Endodermal cell (in vitro differentiated cells): ENCODE measurements around the gene CDK13. TPM values are rescaled to one million over a fixed set of nuclear protein-coding genes. Genes with fewer than 3 reads are reported as not detected.
"Not testable (repeated sequence)": the region's sequence is repeated elsewhere in the genome, so short reads cannot be mapped to it uniquely, and the experiment has no call there.

Experiments
- DNase-seq: peaks from one replicate; pipeline ENCODE4 v3.0.0-alpha.2; 2017
- H3K27ac ChIP-seq: 2 replicates; pipeline ENCODE4 v1.5.1; 2013; ENCODE audit warnings: mild to moderate bottlenecking, low read depth, low read length, moderate library complexity
- H3K27me3 ChIP-seq: 2 replicates; pipeline ENCODE4 v1.6.1; 2013; ENCODE audit warnings: mild to moderate bottlenecking, low read length, moderate library complexity; ENCODE audit not compliant: insufficient read depth, control insufficient read depth, poor library complexity, severe bottlenecking
- H3K36me3 ChIP-seq: 2 replicates; pipeline ENCODE4 v1.7.0; 2013; ENCODE audit warnings: mild to moderate bottlenecking, low read length, moderate library complexity; ENCODE audit not compliant: control insufficient read depth, insufficient read depth
- H3K4me1 ChIP-seq: one replicate; pipeline ENCODE4 v1.7.0; 2013; ENCODE audit warnings: low read length; ENCODE audit not compliant: control insufficient read depth, insufficient read depth
- H3K4me3 ChIP-seq: 2 replicates; pipeline ENCODE4 v1.5.1; 2013; ENCODE audit warnings: mild to moderate bottlenecking, low read length, moderate library complexity
- H3K9ac ChIP-seq: 2 replicates; pipeline ENCODE4 v1.6.1; 2013; ENCODE audit warnings: mild to moderate bottlenecking, low read length, moderate library complexity; ENCODE audit not compliant: poor library complexity, severe bottlenecking; ENCODE audit errors: extremely low read depth
- H3K9me3 ChIP-seq: 2 replicates; pipeline ENCODE4 v1.6.1; 2013; ENCODE audit warnings: mild to moderate bottlenecking, low read length, moderate library complexity; ENCODE audit not compliant: control insufficient read depth
- H3K27ac Mint-ChIP-seq: 2 replicates; pipeline ENCODE4 v1.8.0; 2020; ENCODE audit warnings: mixed read lengths
- H3K27me3 Mint-ChIP-seq: 2 replicates; pipeline ENCODE4 v1.8.0; 2021; ENCODE audit warnings: mild to moderate bottlenecking, mixed read lengths; ENCODE audit not compliant: insufficient read depth
- H3K36me3 Mint-ChIP-seq: 2 replicates; pipeline ENCODE4 v1.8.0; 2020; ENCODE audit warnings: low read depth, mixed read lengths
- H3K4me1 Mint-ChIP-seq: 2 replicates; pipeline ENCODE4 v1.8.0; 2020; ENCODE audit warnings: mixed read lengths
- H3K4me3 Mint-ChIP-seq: 2 replicates; pipeline ENCODE4 v1.8.0; 2020; ENCODE audit warnings: mild to moderate bottlenecking, moderate library complexity, mixed read lengths
- H3K9me3 Mint-ChIP-seq: 2 replicates; pipeline ENCODE4 v1.8.0; 2020; ENCODE audit warnings: mild to moderate bottlenecking, mixed read lengths
- WGBS, 2 experiments: methylation state at CpG; one replicate each; pipeline versions ENCODE4 v1.1.5 to v1.1.7; 2013; ENCODE audit warnings: missing lambda C conversion rate in 2 of 2, mixed read lengths in 1 of 2; ENCODE audit not compliant: insufficient coverage in 1 of 2, insufficient read length in 1 of 2; 5-methylcytosine and 5-hydroxymethylcytosine counted together
- total RNA-seq, 2 donors: library from RNA; stranded (reverse); fragmentation: NEBNext Ultra II Directional in 1 of 2; extraction: Animal tissue kit (Norgen Biotek cat#: 25700) in 1 of 2; gene quantifications; 2 replicates in 1 of 2; 3 replicates in 1 of 2; pipeline ENCODE4 v1.2.1, GENCODE V29; 2021
- TF ChIP-seq, protein P1 (sequence below): fragments of 200-600 bp; sonication (generic); conservative IDR thresholded peaks from 2 replicates; pipeline ENCODE4 v1.5.0; 2021; ENCODE audit warnings: antibody characterized with exemption, mild to moderate bottlenecking

CDK13 gene
- total RNA-seq, 2 donors from 2014 or later = 60.8 to 77.7 TPM

DNA sequence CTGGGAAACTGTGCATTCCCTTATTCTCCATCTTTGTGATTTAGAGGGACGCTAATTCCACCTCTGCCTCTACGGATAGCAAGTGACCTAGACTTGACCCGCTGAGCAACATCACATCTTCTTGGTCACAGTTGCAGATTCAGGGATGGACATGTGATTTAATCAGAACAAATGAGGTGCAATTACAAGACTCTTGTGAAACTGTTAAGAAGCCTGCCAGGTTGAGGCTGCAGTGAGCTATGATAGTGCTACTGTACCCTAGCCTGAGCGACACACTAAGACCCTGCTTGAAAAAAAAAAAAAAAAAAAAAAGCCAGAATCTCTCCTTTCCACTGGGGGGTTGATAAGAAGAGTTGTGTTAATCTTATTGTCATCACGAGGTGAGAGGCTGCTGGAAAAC is 170.0 kb downstream of the CDK13 start:
- no peak for DNase-seq
- Mint-ChIP-seq H3K9me3 (no peaks in the 10 kb centered on the region), H3K36me3 (peaks cover 4% of the 10 kb centered on the region), H3K4me3 (no peak overlapping the region), H3K27me3 (no peaks in the 10 kb centered on the region), H3K4me1 (peaks cover 8% of the 10 kb centered on the region), H3K27ac (peak overlapping the region; percentile 57)
- Histone ChIP-seq H3K27ac (no peak overlapping the region), H3K27me3 (no peaks in the 10 kb centered on the region), H3K4me1 (peaks cover 3% of the 10 kb centered on the region), H3K36me3 (peaks cover 7% of the 10 kb centered on the region), H3K9ac (no peak overlapping the region), H3K9me3 (no peaks in the 10 kb centered on the region), H3K4me3 (no peak overlapping the region)
- TF ChIP-seq, protein P1, sequence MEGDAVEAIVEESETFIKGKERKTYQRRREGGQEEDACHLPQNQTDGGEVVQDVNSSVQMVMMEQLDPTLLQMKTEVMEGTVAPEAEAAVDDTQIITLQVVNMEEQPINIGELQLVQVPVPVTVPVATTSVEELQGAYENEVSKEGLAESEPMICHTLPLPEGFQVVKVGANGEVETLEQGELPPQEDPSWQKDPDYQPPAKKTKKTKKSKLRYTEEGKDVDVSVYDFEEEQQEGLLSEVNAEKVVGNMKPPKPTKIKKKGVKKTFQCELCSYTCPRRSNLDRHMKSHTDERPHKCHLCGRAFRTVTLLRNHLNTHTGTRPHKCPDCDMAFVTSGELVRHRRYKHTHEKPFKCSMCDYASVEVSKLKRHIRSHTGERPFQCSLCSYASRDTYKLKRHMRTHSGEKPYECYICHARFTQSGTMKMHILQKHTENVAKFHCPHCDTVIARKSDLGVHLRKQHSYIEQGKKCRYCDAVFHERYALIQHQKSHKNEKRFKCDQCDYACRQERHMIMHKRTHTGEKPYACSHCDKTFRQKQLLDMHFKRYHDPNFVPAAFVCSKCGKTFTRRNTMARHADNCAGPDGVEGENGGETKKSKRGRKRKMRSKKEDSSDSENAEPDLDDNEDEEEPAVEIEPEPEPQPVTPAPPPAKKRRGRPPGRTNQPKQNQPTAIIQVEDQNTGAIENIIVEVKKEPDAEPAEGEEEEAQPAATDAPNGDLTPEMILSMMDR = no peak
- WGBS, 2 experiments = 65 to 100% methylated on average over 1 to 5 of the region's 5 CpGs

DNA sequence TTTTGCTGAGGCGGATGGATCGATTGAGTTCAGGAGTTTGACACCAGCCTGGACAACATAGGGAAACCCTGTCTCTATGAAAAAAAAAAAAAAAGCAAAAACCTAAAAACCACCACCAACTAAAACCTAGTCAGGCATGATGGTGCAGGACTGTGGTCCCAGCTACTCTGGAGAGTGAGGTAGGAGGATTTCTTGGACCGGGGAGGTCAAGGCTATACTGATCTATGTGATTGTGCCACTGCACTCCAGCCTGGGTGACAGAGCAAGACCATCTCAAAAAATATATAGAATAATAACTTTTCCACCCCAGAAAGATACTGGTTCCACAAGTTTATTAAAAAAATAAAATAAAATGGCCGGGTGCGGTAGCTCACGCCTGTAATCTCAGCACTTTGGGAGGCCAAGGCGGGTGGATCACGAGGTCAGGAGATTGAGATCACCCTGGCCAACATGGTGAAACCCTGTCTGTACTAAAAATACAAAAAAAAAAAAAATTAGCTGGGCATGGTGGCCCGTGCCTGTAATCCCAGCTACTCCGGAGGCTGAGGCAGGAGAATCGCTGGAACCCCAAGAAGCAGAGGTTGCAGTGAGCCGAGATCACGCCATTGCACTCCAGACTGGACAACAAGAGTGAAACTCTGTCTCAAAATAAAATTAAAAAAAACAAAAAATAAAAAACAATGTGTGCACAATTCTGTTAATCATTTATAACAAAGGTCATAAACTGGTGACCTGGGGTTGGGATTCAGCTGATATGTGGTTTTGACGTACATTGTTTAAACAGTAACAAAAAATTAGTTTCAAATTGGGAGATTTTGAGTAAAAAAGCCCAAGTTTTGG is 172.3 kb downstream of the CDK13 start:
- H3K36me3 ChIP-seq, H3K27ac Mint-ChIP-seq, H3K27ac ChIP-seq, H3K36me3 Mint-ChIP-seq, H3K4me3 ChIP-seq, H3K4me1 Mint-ChIP-seq, H3K4me3 Mint-ChIP-seq, H3K27me3 ChIP-seq, H3K9me3 Mint-ChIP-seq, H3K9me3 ChIP-seq, H3K27me3 Mint-ChIP-seq, H3K9ac ChIP-seq, H3K4me1 ChIP-seq, DNase-seq: not testable (repeated sequence)
- 94% methylated on average over 10 to 14 of the region's 14 CpGs for WGBS, 2 experiments

DNA sequence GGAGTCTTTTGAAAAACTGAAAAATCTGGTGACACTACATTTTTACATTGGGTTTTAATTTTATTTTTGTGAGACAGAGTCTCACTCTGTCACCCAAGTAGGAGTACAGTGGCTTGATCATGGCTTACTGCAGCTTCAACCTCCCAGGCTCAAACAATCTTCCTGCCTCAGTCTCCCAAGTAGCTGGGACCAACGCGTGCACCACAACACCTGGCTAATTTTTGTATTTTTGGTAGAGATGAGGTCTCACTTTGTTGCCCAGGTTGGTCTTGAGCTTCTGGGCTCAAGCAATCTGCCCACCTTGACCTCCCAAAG is 172.8 kb downstream of the CDK13 start:
- TF ChIP-seq, protein P1 = no peak
- H3K4me1 Mint-ChIP-seq = peaks cover 8% of the 10 kb centered on the region
- H3K27ac Mint-ChIP-seq = no peak overlapping the region
- Histone ChIP-seq H3K36me3 (peaks cover 12% of the 10 kb centered on the region), H3K27me3 (no peaks in the 10 kb centered on the region), H3K9ac (no peak overlapping the region), H3K4me3 (no peak overlapping the region), H3K9me3 (no peaks in the 10 kb centered on the region), H3K4me1 (peaks cover 3% of the 10 kb centered on the region), H3K27ac (no peak overlapping the region)
- H3K4me3 Mint-ChIP-seq = no peak overlapping the region
- no peaks in the 10 kb centered on the region for H3K27me3 Mint-ChIP-seq
- peaks cover 4% of the 10 kb centered on the region for H3K36me3 Mint-ChIP-seq
- WGBS, 2 experiments = 100% methylated on average over 2 of the region's 2 CpGs
- no peak for DNase-seq
- no peaks in the 10 kb centered on the region for H3K9me3 Mint-ChIP-seq
